ENCODE results near the gene ZNF433. TPM values are rescaled to one million over a fixed set of nuclear protein-coding genes. Genes with fewer than 3 reads are reported as not detected.

Gene ZNF433
- total RNA-seq, 4 donors from 2014 or later: 2.9 to 5.9 (median 3.4) TPM

DNA sequence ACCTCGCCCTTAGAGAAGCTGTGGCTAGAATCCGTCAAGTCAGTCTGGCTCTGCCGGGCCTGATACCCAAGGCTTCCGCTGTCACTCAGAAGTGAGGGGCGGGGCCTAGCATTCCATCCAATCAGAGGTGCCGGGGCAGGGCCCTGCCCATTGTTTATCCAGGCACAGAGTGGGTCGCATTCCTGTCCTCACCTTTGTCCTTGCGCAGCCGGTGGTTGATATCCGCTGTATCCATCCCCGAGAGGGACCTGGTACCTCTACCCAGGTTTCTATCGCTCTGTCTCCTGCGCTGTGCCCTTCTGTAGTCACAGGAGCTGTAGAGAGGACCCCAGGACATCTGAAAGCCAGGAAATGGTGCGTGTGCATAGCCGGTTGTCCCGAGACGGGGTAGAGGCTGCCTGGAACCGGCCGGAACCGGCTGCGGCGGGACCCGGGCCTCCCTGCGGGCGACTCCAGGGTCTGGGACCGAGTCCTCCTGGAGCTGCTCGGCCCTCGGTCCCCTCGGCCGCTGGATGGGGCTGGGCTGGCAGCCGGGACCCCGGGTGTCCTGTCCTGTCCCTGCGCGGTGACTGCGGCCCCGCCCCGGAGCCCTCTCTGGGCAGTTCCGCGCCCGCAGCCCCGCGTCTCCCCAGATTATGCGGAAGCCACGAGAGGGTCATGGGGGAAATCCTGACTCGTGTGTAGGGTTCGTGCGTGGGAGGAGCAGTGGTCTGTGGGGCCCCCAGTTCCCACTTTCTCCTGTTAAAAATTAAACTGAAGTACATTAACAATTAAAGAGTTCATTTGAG, 70.4 kb downstream of the ZNF433 start, which contains the start of gene ZNF763:
ZNF763 (plus strand) TSS at position 183 of the 788 bp plus-strand sequence; CDS start at position 352, 169 bp downstream.
- no peak for TF ChIP-seq CTCF (IDR thresholded peaks at IDR 0.05; ENCODE audit: low read depth)

Small RNAs within 50 kb of the gene (small RNA-seq; reads per million reads assigned to genes)
- not detected for gene RNA5SP464
- gene RNA5SP465: not detected
- not detected for gene RNA5SP466

Other genes with a start within 250 kb of the ZNF433 start
- gene ZNF491, start 237.2 kb downstream of the ZNF433 start, total RNA-seq: 1 to 10 TPM; 1.3 to 2.2 (median 1.7) TPM
- 10 to 100 TPM in 2 of 4 donors, 1 to 10 TPM in 2; 8.4 to 12.2 (median 10.3) TPM for gene ZNF440, start 221.4 kb downstream of the ZNF433 start, total RNA-seq
- 1 to 10 TPM; 3.8 to 7.7 (median 4.6) TPM for gene ZNF439, start 187.0 kb downstream of the ZNF433 start, total RNA-seq
- gene ZNF69, start 147.9 kb downstream of the ZNF433 start, total RNA-seq: 10 to 100 TPM; 10.3 to 23.5 (median 11.8) TPM
- gene ZNF700, start 110.6 kb downstream of the ZNF433 start, total RNA-seq: 10 to 100 TPM; 17.8 to 23.9 (median 19.4) TPM
- gene ZNF763, start 70.6 kb downstream of the ZNF433 start, total RNA-seq: 1 to 10 TPM; 3.2 to 7.5 (median 4.6) TPM
- under 1 TPM in 1 of 4 donors, not detected in 3; 0.44 TPM for gene ZNF878, start 17.3 kb upstream of the ZNF433 start, total RNA-seq
- gene ZNF844, start 29.1 kb upstream of the ZNF433 start, total RNA-seq: 10 to 100 TPM in 2 of 4 donors, 1 to 10 TPM in 2; 7.7 to 14.1 (median 10.3) TPM
- gene ZNF20, start 104.7 kb upstream of the ZNF433 start, total RNA-seq: 1 to 10 TPM; 1.3 to 2.0 (median 1.5) TPM
- 1 to 10 TPM; 3.1 to 5.8 (median 4.4) TPM for gene ZNF625, start 121.1 kb upstream of the ZNF433 start, total RNA-seq
- gene ZNF136, start 127.4 kb upstream of the ZNF433 start, total RNA-seq: 10 to 100 TPM; 10.3 to 20.2 (median 13.9) TPM

Data from subcutaneous adipose tissue (tissue), 4 donors.